OCI-LY7 (cell line): ENCODE data around the gene CD63. TPM values are rescaled to one million over a fixed set of nuclear protein-coding genes. Genes with fewer than 3 reads are reported as not detected.
A peak's percentile ranks its signal among the peaks of the same experiment; 100 is the strongest.

Source experiments
- BruUV-seq: library from RNA; stranded (reverse); fragments of 400-500 nt; replicated peaks from 2 replicates; lab custom pipeline; 2021; lab: Mats Ljungman, UMichigan
- CTCF ChIA-PET: fragments of 300-600 bp; sonication (Branson Sonifier 250); formaldehyde crosslinking; loops from one replicate; lab custom pipeline; 2022; ENCODE audit warnings: antibody characterized with exemption; ENCODE audit not compliant: unreplicated experiment; lab: Charles Lee
- POLR2A ChIA-PET: fragments of 300-600 bp; sonication (Branson Sonifier 250); formaldehyde crosslinking; loops from one replicate; lab custom pipeline; 2022; ENCODE audit warnings: antibody characterized with exemption; lab: Charles Lee
- DNase-seq: peaks from one replicate; pipeline ENCODE4 v3.0.0-alpha.2; 2015; ENCODE audit warnings: low spot score
- H2AFZ ChIP-seq: fragments of 200-600 bp; sonication (generic), shearing (Covaris generic); 2 replicates; pipeline ENCODE4 v1.6.1; 2014; ENCODE audit warnings: mild to moderate bottlenecking, antibody characterized with exemption, low read length, moderate library complexity
- H3K27ac ChIP-seq: fragments of 200-600 bp; sonication (generic); 2 replicates; pipeline ENCODE4 v1.5.1; 2014; ENCODE audit warnings: mixed run types, low read depth, mild to moderate bottlenecking, moderate library complexity, low read length, inconsistent platforms; ENCODE audit not compliant: poor library complexity, severe bottlenecking
- H3K36me3 ChIP-seq: fragments of 200-600 bp; sonication (generic); 2 replicates; pipeline ENCODE4 v1.6.1; 2014; ENCODE audit warnings: mild to moderate bottlenecking, antibody characterized with exemption, low read length, moderate library complexity, mixed read lengths; ENCODE audit not compliant: insufficient read depth
- H3K4me1 ChIP-seq: fragments of 200-600 bp; sonication (generic); 2 replicates; pipeline ENCODE4 v1.5.1; 2014; ENCODE audit warnings: mild to moderate bottlenecking, low read length; ENCODE audit not compliant: insufficient read depth, poor library complexity, severe bottlenecking
- H3K4me2 ChIP-seq: fragments of 200-600 bp; sonication (generic); 2 replicates; pipeline ENCODE4 v1.6.1; 2014; ENCODE audit warnings: mild to moderate bottlenecking, low read length
- H3K4me3 ChIP-seq: fragments of 200-600 bp; sonication (generic); 2 replicates; pipeline ENCODE4 v1.5.1; 2014; ENCODE audit warnings: mild to moderate bottlenecking, low read depth, low read length; ENCODE audit not compliant: poor library complexity, severe bottlenecking
- H3K79me2 ChIP-seq: fragments of 200-600 bp; sonication (generic); 2 replicates; pipeline ENCODE4 v1.6.1; 2016; ENCODE audit warnings: low read depth, mild to moderate bottlenecking, low read length, moderate library complexity, mixed read lengths; ENCODE audit not compliant: insufficient read depth
- H3K9me2 ChIP-seq: fragments of 200-600 bp; sonication (generic); 2 replicates; pipeline ENCODE4 v1.6.1; 2016; ENCODE audit warnings: mild to moderate bottlenecking, low read length, mixed read lengths; ENCODE audit not compliant: insufficient read depth
- H3K9me3 ChIP-seq: fragments of 200-600 bp; sonication (generic); 2 replicates; pipeline ENCODE4 v1.6.1; 2014; ENCODE audit warnings: mild to moderate bottlenecking, mixed run types, low read length, mixed read lengths
- H4K20me1 ChIP-seq: fragments of 200-600 bp; sonication (generic); 2 replicates; pipeline ENCODE4 v1.6.1; 2014; ENCODE audit warnings: mild to moderate bottlenecking, antibody characterized with exemption, low read length, moderate library complexity, mixed read lengths; ENCODE audit not compliant: insufficient read depth
- CTCF ChIP-seq: fragments of 200-600 bp; sonication (generic); conservative IDR thresholded peaks from 2 replicates; pipeline ENCODE4 v1.5.1; 2014; ENCODE audit warnings: mild to moderate bottlenecking, antibody characterized with exemption, low read length, moderate library complexity, mixed read lengths
- EZH2phosphoT487 ChIP-seq: fragments of 200-600 bp; sonication (generic); IDR thresholded peaks from 2 replicates; pipeline ENCODE4 v1.6.1; 2018; ENCODE audit warnings: low read depth, borderline replicate concordance, mild to moderate bottlenecking, mixed run types, antibody characterized with exemption, low read length, moderate library complexity, mixed read lengths
- intact Hi-C: fragments of 100-400 bp; cut with micrococcal nuclease; formaldehyde crosslinking; loops from one replicate; pipeline ENCODE4 v1.10.0; 2022; ENCODE audit not compliant: unreplicated experiment
- total RNA-seq, 2 experiments: library from RNA; depleted of rRNA in 1 of 2; stranded (reverse); fragments of >200 nt in 1 of 2; shearing (Covaris generic) in 1 of 2; gene quantifications; 2 replicates each; pipeline ENCODE4 v1.2.3, GENCODE V29; 2014 to 2022

The CD63 gene
- total RNA-seq, 2 experiments from 2014 or later, result 102 to 130 TPM

GRCh38 chr12:55683676-55684075 lies 45.1 kb downstream of the CD63 start:
- POLR2A ChIA-PET, result interaction anchor here (2.6 kb wide), 1 partner anchor 10 kb away, joined by 17 read pairs; no protein-coding TSS in a partner anchor
- Histone ChIP-seq H2AFZ (no peak overlapping the region), H3K9me3 (no peaks in the 10 kb centered on the region), H3K4me2 (no peak overlapping the region), H3K36me3 (no peaks in the 10 kb centered on the region), H3K4me1 (peaks cover 7% of the 10 kb centered on the region), H4K20me1 (no peaks in the 10 kb centered on the region), H3K27ac (no peak overlapping the region), H3K4me3 (no peak overlapping the region), H3K79me2 (no peaks in the 10 kb centered on the region), H3K9me2 (no peaks in the 10 kb centered on the region)
- CTCF ChIA-PET, result no interaction called here
- intact Hi-C loops, result no loop called here
- TF ChIP-seq CTCF (no peak), EZH2phosphoT487 (no peak)
- no TSS peak for BruUV-seq
- no peak for DNase-seq

GRCh38 chr12:55682087-55682796 lies 46.6 kb downstream of the CD63 start:
- 0 out of 2 replicates have a peak overlapping the region, but pooled peaks have one; percentile 10 for H2AFZ ChIP-seq
- H3K79me2 ChIP-seq, result no peaks in the 10 kb centered on the region
- no peaks in the 10 kb centered on the region for H3K36me3 ChIP-seq
- no peak overlapping the region for H3K4me2 ChIP-seq
- TF ChIP-seq CTCF (no peak), EZH2phosphoT487 (no peak)
- ChIA-PET POLR2A (interaction anchor here (0.6 to 2.6 kb wide), 2 partner anchors 9 to 44 kb away, joined by 3 to 17 read pairs; no protein-coding TSS in a partner anchor), CTCF (interaction anchor here (0.9 kb wide), 1 partner anchor 10 kb away, joined by 3 read pairs; no protein-coding TSS in a partner anchor)
- no peaks in the 10 kb centered on the region for H4K20me1 ChIP-seq
- no peaks in the 10 kb centered on the region for H3K9me3 ChIP-seq
- DNase-seq, result no peak
- peaks cover 7% of the 10 kb centered on the region for H3K4me1 ChIP-seq
- no TSS peak for BruUV-seq
- intact Hi-C loops, result no loop called here
- H3K4me3 ChIP-seq, result no peak overlapping the region
- H3K27ac ChIP-seq, result no peak overlapping the region
- H3K9me2 ChIP-seq, result no peaks in the 10 kb centered on the region
